Epithelial cell of esophagus (primary cell): ENCODE measurements around the gene UBE2J1.
"Not testable (repeated sequence)": the region's sequence is repeated elsewhere in the genome, so short reads cannot be mapped to it uniquely, and the experiment has no call there.

Experiments
- DNase-seq: peaks from one replicate; pipeline ENCODE4 v3.0.0; 2010; ENCODE audit warnings: low read depth
- H3K4me3 ChIP-seq: 2 replicates; pipeline ENCODE4 v1.5.1; 2011; ENCODE audit warnings: mild to moderate bottlenecking, low read length, control low read depth
- CTCF ChIP-seq: IDR thresholded peaks from 2 replicates; pipeline ENCODE4 v1.5.1; 2011; ENCODE audit warnings: low read depth, mild to moderate bottlenecking, low read length, control low read depth, inconsistent platforms; ENCODE audit not compliant: insufficient read depth; ENCODE audit errors: missing control alignments

UBE2J1 gene

GRCh38 chr6:89352278-89353117 is at the start of gene UBE2J1:
TSS of gene UBE2J1 (minus strand) at chr6:89352722. CDS start at chr6:89352569, 153 bp downstream.
- TF ChIP-seq CTCF = no peak
- peak; percentile 95 for DNase-seq
- H3K4me3 ChIP-seq = peak within 1 kb of the TSS; percentile 74

GRCh38 chr6:89400912-89401399 is 48.4 kb upstream of the UBE2J1 start:
- no peak for TF ChIP-seq CTCF
- no peak for DNase-seq
- H3K4me3 ChIP-seq = no peak overlapping the region

- H3K4me3 ChIP-seq = no peak overlapping the region
- DNase-seq = no peak
- no peak for TF ChIP-seq CTCF
Observed at GRCh38 chr6:89400050-89400449, 47.5 kb upstream of the UBE2J1 start.

GRCh38 chr6:89398762-89399525 is 46.4 kb upstream of the UBE2J1 start:
- H3K4me3 ChIP-seq = no peak overlapping the region
- DNase-seq = no peak
- no peak for TF ChIP-seq CTCF

- not testable (repeated sequence) for H3K4me3 ChIP-seq, DNase-seq
Observed at GRCh38 chr6:89397884-89398283, 45.4 kb upstream of the UBE2J1 start.

- DNase-seq = no peak
- TF ChIP-seq CTCF = no peak
Observed at GRCh38 chr6:89393659-89394058, 41.1 kb upstream of the UBE2J1 start.

DNA sequence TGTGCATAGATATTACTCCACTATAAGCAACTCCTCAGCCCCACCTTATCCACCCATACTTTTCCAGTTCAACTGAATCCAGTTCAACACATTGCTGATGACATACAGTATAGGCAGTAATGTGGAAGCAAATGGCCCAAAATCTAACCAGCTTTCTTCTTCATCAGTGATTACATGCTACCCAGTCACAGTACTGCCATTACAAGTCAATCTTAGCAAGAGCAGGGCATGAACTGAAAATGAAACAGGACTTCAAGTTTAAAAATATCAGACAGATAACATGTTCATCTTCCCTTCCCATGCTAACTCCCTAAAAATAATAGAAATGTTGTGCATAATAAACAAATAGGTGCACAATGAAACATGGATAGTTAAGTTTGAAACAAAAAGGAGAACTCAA is 40.3 kb upstream of the UBE2J1 start:
- no peak for TF ChIP-seq CTCF

More at GRCh38 chr6:89393659-89394058, 41.1 kb upstream of the UBE2J1 start:
- H3K4me3 ChIP-seq = no peak overlapping the region

More for the DNA sequence above, 40.3 kb upstream of the UBE2J1 start:
- no peak for DNase-seq
- no peak overlapping the region for H3K4me3 ChIP-seq
